ENCODE measurements around the gene GFI1B.

The GFI1B gene

DNA sequence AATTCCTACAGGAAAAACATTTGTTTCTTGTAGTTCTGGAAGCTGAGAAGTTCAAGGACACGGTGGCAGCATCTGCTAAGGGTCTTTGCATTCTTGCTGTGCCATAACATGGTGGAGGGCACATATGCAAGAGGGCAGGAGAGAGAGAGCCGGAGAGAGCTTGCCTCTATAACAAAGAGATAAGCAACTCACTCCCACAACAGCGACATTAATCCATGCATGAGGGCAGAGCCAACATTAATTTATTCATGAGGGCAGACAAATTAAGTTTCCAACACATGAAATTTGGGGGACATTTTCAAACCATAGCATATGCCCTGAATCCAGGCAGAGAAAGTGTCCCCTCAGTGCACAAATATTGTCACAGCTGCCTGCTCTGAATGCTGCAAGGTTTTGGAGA lies 47.9 kb downstream of the GFI1B start:
- no peak for DNase-seq

DNA sequence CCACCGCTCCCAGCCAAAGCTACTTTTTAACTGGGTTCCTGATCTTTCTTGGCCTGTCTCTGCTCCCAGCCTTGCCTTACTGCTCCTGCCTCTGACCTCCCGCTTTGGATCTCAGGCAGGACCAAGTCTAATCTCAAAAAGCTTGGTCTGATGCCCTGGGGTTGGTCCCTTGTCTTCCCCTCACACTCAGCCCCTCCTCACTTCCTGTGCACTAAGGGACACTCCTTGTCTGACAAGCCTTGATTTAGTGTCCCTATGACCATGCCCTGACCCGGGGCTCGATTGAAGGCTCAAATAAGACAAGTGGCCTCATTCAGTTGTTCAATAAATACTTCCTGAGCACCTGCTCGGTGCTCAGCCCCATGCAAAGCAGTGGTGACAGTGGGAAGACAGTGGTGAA lies 48.6 kb downstream of the GFI1B start:
- no peak for DNase-seq

DNA sequence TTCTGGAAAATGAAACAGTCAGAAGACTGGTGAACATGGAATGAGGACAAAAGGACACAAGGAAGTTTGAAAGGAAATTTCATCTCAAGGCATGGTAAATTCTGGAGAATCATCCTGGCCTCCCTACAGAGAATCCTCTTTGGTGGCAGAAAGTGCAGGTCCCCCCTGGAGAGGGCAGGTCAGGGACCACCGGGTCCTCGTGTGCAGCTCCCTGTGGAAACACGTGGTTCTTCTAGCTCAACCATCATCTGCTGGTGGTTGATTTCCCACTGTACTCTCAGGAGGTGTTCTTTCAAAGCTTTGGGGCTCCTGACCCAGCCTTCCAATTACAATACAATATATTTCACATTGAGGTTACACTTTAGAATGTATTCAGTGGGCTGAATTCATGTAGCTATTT lies 49.7 kb downstream of the GFI1B start:
- no peak for DNase-seq

DNA sequence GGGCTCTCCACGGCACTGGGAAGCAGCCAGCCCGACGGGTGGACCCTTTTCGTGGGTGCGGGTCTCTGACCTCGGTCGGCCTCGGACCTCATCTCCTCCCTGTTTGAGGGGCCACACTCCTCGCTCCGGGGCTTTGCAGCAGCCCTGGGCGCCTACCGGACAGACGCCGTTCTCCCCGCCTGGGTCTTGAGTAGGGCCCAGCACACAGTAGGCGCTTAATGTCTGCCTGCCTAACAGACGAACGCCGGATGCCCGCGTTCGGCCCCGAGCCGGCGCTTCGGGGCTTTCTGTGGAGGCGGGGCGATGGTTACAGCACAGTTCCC lies 51.5 kb downstream of the GFI1B start:
- no peak for DNase-seq

DNA sequence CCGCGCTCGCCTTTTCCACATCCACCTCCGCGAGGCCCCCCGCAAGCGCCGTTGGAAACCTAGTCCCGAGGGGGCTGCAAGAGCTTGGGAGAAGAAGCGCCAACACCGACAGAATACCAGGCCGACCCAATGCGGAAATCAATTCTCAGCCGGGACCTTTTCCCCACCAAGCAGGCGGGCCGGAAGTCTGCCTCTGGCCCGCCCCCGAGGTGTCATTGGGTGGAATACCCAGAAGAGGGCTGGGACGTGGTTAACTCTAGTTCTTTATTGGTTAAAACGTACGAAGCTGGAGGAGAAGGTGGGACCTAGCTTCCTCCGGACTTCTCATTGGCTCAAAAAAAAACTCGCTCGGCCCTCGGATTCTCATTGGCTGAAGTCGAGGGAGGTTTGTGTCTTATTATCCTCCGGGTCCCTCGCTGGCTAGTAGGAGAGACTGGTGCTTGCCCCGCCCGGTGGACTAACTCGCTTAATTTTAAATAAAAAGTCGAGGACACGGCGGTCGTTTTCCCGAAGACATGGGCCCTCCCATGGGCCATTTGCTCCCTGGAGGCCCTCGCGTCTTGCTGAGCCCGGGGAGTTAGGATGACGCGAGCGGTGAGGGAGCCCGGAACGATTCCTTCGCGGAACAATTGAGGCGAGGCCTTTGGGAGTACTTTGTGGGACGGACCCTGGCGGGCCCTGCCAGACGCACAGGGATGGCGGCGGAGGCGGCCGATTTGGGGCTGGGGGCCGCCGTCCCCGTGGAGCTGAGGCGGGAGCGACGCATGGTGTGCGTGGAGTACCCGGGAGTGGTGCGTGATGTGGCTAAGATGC lies 52.0 kb downstream of the GFI1B start, which contains the start of gene GTF3C5:
TSS of gene GTF3C5 (plus strand) at position 681 of the 813 bp plus-strand sequence. CDS start at position 696, 15 bp downstream.
- peak; percentile 88 for DNase-seq

DNA sequence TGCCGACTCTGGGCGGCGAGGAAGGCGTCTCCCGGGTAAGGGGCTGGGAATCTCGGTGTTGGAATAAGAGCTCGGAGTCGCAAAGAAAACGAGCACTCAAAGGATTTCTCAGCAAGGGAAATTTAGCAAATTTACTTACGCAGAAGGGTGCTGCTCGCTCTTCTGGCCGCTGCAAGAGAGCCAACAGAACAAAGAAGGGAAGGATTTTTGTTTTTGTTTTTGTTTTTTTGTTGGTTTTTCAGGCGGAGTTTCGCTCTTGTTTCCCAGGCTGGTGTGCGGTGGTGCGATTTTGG lies 52.6 kb downstream of the GFI1B start:
- DNase-seq: no peak

DNA sequence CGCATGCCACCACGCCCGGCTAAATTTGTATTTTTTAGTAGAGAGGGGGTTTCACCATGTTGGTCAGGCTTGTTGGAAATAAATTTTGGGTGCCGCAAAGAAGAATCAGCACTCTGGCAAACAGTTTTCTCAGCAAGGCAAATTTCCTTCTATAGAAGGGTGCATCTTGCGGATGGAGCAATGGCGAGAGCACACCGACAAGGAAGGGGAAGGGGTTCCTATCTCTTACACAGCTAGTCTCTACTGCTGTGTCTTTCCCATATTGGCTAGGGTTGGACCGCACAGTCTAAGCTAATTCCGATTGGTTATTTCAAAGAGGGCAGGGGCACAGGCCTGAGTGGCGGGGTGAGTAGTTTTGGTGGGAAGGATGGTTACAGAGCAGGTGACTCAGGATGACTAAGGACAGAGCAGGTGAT lies 53.0 kb downstream of the GFI1B start:
- DNase-seq: no peak

DNA sequence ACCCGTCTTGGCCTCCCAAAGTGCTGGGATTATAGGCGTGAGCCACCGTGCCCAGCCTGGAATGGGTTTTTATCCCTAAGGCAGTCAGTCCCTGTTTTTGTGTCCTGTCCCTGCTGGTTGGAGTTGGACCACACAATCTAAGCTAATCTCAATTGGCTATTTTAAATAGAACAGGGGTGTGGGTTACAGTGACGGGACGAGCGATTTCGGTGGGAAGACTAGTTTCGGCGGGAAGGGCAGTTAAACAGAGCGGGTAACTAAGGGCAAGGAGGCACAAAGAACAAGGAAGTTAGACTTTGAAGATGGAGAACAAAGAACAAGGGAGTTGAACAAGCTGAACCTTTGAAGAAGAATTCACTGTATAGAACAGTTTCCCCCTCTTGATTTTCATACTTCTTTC lies 53.7 kb downstream of the GFI1B start:
- no peak for DNase-seq

DNA sequence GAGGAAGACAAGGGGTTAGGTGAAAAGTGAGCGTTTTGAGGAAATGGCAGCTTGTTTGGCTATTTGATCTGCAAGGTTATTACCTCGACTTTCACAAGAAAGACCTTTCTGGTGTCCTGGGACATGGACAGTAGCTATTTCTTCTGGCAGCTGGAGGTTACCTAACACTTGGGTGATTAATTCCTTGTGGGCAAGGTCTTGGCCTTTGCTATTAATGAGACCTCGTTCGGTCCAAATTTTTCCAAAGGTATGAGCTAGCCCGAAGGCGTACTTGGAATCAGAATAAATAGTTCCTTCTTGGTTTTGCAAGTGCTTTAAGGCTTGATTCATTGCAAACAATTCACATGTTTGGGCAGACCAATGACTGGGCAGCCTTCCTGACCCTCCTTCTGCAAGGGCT lies 57.2 kb downstream of the GFI1B start:
- no peak for DNase-seq

DNA sequence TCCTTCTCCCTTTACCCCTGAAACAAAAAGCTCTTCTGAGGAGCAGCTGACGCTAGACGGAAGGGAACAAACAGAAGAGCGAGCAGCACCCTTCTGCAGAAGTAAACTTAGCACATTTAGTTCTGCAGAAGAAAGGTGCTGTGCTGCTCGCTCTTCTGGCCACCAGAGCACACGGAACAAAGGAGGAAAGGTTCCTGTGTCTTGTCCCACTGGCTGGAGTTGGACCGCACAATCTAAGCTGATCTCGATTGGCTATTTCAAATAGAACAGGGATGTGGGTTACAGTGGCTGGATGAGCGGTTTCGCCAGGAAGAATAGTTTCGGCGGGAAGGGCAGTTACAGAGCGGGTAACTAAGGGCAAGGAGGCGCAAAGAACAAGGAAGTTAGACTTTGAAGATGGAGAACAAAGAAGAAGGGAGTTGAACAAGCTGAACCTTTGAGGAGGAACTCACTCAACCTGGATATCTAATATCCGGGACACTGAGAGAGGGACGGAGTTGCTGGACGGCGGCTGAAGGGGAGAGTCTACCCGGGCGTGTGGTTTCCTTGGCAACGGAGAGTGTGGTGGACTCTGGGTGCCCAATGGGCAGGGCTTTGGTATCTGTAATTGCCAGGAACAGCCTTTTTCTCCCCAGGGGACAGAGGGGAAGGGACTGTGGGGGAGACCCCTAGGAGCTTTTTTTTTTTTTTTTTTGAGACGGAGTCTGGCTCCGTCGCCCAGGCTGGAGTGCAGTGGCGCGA lies 59.5 kb downstream of the GFI1B start:
- no peak for DNase-seq

DNA sequence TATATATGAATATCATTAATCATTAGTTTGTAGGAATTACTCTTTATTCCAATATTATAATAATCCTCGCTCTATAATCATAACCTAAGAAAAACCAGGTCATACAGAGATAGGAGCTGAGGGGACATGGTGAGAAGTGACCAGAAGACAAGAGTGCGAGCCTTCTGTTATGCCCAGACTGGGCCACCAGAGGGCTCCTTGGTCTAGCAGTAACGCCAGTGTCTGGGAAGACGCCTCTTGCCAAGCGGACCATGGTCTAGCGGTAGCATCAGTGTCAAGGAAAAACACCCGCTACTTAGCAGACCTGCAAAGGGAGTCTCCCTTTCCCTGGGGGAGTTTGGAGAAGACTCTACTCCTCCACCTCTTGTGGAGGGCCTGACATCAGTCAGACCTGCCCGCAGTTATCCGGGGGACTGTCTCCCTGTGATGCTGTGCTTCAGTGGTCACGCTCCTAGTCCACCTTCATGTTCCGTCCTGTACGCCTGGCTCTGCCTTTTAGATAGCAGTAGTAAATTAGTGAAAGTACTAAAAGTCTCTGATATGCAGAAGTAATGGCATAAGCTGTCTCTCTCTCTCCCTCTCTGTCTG lies 62.5 kb downstream of the GFI1B start:
- DNase-seq: peak; percentile 36

Data from activated CD4-positive, alpha-beta T cell treated with anti-CD3 and anti-CD28 coated beads, Interleukin-2, amount 50 U/mL, for 1 hour (primary cell).